COLO668 (cell line): ENCODE measurements around the gene TOGARAM1.

Source experiments
- DNase-seq: peaks from one replicate; lab custom pipeline; 2025; ENCODE audit not compliant: unreplicated experiment; lab: John Stamatoyannopoulos, UW

Gene TOGARAM1

DNA sequence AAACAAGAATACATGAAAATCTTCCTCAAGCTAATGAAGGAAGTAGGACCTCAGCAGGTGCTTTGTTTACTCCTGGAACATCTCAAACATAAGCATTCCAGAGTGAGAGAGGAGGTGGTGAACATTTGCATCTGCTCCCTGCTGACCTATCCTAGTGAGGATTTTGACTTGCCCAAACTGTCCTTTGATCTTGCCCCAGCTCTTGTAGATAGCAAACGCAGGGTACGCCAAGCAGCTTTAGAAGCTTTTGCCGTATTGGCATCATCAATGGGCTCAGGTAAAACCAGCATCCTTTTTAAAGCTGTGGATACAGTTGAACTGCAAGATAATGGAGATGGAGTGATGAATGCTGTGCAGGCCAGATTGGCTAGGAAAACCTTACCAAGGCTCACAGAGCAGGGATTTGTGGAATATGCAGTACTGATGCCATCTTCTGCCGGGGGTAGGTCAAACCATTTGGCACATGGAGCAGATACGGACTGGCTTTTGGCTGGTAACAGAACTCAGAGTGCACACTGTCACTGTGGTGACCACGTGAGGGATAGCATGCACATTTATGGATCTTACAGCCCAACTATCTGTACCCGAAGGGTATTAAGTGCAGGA is 1.9 kb downstream of the TOGARAM1 start:
- peak; percentile 31 for DNase-seq

DNA sequence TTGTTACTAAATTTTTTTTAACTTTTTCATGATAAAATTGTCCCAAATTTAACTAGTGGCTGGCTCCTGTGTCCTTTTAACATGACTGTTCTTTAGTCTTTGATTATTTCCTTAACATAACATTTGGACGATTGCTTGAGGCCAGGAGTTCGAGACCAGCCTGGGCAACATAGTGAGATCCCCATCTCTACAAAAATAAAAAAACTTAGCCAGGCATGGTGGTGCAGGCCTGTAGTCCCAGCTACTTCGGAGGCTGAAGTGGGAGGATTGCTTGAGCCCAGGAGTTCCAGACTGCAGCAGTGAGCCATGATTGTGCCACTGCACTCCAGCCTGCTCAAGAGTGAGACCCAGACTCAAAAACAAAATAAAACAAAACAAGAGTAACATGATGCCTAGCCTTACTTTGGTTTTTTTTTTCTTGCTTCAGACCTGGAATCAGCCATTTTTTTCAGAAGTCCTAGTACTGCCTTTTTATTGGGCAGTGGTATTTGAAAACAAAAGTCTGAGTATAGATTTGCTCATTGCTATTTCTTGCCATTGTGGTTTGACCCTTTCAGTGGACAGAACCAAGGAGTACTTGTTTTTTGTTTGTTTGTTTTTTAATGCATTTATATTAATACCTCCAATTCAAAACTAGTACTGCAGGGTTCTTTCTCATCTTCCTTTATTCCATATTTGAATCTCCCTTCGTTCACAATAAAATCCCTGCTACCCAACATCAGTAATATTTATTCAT is 4.8 kb downstream of the TOGARAM1 start:
- no peak for DNase-seq

DNA sequence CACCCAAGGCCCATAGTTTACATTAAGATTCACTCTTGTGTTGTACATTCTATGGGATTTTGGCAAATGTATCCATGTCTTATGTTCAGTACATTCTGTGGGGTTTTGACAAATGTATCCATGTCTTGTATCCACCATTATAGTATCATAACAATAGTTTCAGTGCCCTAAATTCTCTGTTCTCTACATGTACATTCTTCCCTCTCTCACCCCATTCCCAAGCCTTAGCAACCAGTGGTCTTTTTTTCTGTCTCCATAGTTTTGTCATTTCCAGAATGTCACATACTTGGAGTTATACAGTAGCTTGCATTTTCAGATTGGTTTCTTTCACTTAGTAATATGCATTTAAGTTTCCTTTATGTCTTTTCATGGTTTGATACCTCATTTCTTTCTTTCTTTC is 6.7 kb downstream of the TOGARAM1 start:
- no peak for DNase-seq

DNA sequence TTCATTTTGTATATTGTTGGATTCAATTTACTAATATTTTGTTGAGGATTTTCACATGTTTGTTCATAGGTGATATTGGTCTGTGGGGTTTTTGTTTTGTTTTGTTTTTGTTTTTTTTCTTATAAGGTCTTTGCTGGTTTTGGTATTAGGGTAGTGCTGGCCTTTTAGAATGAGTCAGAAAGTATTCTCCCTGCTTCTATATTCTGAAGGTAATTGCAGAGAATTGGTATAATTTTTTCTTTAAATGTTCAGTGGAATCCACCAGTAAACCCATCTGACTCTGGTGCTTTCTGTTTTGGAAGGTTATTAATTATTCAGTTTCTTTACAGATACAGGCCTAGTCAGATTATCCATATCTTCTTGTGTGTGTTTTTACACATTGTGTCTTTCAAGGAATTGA is 8.9 kb downstream of the TOGARAM1 start:
- no peak for DNase-seq

DNA sequence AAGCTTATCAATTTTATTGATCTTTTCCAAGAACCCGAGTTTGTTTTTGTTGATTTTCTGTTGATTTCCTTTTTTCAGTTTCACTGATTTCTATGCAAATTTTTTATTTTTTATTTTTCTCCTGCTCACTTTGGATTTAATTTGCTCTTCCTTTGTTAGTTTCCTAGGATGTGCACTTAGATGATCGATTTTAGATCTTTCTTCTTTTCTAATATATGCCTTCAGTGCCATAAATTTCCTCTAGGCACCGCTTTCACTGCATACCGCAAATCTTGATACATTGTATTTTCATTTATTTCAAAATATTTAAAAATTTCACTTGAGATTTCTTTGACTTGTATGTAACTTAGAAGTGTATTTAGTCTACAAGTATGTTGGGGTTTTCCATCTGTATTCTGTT is 9.5 kb downstream of the TOGARAM1 start:
- DNase-seq = no peak

DNA sequence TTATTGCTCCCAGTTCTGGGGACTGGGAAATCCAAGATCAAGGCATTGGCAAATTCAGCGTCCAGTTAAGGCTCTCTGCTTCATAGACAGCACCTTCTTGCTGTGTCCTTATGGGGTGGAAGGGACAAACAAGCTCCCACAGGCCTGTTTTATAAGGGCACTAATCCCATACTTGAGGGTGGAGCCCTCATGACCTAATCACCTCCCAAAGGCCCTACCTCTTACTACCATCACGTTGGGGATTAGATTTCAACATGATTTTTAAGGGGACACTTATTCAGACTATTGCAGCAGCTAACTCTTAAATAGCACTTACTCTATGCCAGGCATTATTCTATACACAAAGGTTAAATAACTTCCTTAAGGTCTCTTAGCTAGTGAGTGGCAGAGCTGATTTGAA is 17.3 kb downstream of the TOGARAM1 start:
- no peak for DNase-seq

DNA sequence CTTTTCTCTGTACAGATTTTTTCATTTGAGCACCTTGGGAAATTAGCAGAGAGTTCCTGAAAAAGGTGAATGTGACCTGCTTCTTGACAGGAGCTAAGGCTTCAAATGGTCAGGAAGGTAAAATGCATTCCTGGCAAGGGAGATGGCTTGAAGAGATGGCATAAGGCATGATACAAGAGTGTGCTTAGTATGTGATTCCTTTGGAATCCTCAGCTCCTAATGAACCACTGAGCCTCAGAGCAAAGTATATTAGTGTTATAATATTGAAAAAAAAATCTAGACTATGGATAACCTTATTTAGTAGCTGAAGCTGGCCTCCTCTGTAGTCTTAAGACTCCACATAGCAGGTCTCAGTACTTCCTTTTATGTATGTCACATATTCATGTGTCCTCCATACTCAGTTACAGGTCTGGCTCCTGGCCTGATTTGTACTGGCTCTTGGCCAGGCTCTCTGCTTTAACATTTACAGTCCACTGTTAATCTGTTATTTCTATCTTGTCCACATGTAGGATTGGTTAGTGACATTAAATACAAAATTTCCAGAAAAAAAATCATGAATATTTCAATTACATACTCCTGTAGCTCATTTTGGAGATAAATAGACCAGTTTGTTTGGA is 17.9 kb downstream of the TOGARAM1 start:
- no peak for DNase-seq

DNA sequence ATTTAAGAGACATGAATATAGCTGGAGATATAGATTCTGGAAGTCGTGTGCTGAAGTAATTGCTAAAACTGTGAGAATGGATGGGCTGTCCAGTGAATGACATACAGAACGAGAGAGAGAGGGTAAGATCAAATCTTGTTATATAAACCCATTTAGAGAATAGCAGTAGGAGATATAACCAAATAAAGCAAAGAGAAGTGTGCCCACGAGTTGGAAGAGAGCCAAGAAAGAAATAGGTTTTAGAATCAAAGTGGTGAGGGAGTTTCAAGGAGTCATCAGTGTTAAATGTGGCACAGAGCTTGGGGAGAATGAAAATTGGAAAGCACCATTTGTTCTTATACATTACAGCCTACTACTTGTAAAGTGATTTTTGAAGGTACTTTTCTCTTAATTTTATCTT is 19.2 kb downstream of the TOGARAM1 start:
- no peak for DNase-seq

DNA sequence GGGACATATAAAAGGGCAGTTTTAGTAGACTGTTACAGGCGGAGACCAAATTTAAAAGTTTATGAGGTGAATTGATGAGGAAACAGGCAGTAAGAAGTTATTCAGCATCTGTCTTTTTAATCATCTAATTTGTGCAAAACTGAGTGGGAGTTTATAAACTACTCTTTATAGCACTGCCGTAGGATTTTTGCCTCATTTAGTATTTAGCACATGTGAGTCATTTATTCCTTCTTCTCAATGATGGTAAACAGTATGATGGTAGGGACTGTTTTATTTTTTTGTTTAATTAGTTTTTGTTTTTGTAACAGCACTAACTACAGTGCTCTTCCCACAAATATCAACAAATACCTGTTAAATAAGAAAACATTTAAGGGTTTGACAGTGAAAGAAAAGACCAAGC is 20.6 kb downstream of the TOGARAM1 start:
- DNase-seq = no peak

DNA sequence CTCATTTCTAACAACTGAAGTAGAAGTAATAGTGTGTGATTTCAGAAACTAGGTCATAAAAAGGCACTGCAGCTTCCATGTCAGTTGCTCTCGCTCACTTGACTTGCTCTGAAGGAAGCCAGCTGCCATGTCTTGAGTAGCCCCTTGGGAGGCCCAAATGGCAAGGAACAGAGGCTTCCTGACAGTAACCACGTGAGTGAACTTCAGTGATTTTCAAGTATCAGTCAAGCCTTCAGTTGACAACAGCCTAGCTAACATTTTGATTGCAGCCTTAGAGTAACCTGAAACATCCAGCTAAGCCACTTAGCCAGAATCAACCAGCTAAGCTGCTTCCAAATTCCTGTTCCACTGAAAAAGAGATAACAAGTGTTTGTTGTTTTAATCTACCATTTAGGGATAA is 26.7 kb downstream of the TOGARAM1 start:
- no peak for DNase-seq

DNA sequence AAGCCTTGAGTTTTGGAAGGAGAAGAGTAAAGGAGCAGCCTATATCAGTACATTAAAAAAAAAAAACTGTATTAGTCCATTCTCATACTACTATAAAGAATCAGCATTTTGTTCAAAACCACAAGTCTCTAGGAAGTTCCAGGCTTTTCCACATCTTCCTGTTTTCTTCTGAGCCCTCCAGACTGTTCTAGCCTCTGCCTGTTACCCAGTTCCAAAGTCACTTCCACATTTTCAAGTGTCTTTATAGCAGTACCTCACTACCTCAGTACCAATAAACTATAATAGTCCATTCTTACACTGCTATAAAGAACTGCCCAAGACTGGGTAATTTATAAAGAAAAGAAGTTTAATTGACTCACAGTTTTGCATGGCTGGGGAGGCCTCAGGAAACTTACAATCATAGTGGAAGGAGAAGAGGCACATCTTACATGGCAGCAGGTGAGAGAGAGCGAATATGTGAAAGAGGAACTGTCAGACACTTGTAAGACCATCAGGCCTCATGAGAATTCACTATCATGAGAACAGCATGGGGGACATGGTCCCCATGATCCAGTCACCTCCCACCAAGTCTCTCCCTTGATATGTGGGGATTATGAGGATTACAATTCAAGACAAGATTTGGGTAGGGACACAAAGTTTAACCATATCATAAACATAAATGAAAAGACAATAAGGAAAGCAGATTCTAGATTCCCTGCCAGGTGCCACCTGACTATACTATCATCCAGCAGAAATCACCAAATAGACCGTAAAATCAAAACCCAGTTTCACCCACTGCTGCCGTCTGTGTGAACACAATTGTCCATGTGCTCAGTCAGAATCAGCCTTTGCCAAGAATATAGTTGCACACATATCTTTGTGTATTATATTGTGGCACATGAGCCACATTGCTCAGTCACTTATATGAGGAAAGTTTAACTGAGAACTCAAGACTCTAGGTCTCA is 27.8 kb downstream of the TOGARAM1 start:
- no peak for DNase-seq

DNA sequence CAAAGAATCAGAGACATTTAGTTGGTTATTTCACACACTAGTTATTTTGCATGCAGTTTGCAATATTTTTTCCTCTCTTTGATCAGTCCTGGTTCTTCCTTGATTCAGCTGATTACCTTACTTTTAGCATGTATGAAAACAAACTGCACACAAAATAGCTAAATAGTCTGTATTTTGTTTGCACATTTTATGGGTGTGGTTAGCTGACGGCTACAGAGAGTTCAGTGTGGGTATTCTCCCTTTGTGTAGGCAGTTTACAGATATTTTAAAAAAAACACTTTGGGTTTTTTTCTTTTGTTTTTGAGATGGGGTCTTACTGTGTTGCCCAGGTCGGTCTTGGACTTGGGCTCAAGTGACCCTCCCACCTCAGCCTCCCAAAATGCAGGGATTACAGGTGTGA is 28.5 kb downstream of the TOGARAM1 start:
- DNase-seq = no peak

DNA sequence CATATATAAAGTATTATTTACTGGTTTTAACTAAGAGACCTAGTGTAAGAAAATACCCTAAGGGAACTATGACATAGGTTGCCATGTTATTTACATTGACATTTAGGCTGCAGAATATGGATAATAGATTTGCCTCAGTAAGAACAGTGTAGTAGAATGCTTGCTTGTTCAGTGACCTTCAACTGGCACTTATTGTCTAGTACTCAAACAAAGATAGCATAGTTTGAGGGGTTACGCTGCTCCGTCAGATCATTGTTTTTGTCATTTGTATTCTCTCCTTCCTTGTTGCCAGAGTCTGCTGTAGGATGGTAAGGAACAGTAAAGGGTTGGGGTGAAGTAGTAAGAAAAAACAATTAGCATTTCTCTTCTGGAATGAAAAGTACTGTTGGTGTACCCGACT is 33.2 kb downstream of the TOGARAM1 start:
- DNase-seq = no peak

DNA sequence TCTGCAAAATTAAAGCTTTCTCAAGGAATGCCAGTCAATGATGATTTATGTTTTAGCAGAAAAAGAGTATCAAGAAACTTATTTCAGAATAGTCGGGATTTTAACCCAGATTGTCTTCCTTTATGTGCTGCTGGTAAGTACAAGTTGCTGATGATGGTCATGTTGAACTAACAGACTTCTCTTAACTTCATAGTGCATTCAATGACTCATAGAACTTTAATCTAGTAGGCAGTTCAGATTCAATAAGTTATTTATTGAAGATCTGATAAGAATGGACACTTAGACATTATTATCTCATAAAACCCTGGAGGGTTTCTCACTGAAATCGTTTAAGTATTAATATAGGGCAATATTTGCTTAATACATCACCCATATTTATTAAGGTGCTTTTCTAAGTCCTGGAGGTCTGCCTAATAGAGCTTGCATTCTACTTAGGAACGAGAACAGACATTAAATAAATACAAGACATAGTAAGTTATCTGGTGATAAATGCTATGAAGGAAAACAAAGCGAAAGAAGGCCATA is 33.8 kb downstream of the TOGARAM1 start:
- DNase-seq = no peak

DNA sequence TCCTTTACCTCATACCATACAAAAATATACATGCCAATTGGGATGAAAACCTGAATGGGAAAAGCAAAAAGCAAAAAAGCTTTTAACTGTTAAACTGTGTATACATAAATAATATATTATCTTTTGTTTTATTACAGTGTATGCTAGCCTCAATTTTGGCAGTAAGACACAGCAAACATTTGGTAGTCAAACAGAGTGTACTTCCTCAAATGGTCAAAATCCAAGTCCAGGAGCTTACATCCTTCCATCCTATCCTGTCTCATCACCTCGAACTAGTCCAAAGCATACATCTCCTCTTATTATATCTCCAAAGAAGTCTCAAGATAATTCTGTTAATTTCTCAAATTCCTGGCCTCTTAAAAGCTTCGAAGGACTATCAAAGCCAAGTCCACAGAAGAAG is 41.9 kb downstream of the TOGARAM1 start:
- DNase-seq = no peak

DNA sequence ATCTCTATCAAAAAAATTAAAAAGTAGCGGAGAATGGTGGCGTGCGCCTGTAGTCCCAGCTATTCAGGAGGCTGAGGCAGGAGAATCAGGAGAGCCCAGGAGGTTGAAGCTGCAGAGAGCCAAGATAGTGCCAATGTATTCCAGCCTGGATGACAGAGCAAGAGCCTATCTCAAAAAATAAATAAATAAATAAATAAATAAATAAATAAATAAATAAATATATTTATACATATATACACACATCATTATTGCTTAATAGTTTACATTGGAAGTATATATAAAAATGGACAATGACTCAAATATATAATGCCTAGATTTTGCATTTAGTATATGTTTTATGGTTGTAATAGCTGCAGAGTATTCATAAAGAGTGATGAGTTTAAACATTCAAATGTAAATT is 53.1 kb downstream of the TOGARAM1 start:
- DNase-seq = no peak

DNA sequence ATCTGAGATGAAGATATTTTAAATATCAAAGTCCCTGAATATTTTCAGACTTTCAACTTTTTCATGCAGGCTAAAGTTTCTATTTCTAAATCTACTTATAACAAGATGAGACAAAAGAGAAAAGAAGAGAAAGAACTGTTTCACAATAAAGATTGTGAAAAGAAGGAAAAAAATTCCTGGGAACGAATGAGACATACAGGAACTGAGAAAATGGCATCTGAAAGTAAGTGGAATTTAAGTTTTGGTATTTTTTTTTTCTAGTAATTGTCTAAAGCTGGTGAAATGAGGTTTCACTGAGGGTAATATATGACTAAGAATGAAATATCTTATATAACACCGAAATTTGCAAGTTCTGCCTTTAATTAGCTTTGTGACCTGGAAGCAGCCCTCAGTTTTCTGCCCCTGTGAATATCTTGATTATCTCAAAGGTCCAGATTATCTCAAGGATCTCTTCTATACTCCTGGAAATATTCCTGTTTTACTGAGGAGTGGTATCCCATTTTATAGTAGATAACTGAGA is 66.2 kb downstream of the TOGARAM1 start:
- DNase-seq = no peak

DNA sequence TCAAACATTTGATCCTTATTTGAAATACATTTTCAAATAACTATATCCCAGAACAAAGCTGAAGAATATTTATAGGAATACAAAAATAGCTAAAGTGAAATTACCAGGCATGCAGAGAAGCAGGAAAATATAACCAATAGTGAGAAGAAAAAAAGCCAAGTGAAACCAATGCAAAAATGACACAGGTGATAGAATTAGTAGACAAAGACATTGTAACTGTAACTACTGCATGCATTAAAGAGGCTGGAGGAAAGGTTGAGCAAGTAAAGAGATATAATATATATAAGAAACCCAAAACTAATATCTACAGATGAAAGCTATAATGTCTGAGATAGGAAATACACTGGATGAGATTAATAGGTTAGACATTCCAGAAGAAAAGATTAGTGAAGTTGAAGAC is 72.7 kb downstream of the TOGARAM1 start:
- no peak for DNase-seq

DNA sequence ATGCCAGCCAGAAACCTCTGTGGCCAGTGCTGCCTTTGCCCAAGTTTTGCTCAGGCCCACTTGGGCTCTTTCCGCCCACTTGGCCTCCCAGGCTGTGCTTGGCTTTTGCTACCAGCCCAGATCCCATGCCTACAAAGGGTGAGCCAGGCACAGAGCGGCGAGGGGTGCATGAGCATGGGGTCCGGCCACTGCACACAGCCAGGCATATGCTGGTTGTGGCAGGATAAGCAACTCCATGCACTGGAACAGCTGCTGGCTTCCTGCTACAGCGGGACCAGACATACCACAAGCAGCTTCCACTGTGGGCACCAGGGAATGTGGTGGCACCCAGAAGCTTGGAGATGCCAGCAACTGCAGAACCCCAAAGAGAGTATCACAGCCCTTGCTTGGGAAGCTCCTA is 76.3 kb downstream of the TOGARAM1 start:
- DNase-seq = no peak

DNA sequence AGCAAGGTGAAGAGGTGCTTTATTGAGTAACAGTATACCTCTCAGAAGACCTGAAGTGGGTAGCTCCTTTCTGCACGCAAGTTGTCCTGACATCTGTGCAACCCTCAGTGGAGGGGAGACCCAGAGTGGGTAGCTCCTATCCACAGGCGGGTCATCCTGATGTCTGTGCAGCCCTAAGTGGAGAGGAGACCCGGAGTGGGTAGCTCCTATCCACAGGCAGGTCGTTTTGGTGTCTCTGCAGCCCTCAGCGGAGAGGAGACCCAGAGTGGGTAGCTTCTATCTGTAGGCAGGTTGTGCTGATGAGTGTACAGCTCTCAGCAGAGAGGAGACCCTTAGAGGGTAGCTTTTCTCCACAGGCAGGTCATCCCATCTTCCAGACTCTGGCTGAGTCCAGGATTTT is 76.9 kb downstream of the TOGARAM1 start:
- no peak for DNase-seq

DNA sequence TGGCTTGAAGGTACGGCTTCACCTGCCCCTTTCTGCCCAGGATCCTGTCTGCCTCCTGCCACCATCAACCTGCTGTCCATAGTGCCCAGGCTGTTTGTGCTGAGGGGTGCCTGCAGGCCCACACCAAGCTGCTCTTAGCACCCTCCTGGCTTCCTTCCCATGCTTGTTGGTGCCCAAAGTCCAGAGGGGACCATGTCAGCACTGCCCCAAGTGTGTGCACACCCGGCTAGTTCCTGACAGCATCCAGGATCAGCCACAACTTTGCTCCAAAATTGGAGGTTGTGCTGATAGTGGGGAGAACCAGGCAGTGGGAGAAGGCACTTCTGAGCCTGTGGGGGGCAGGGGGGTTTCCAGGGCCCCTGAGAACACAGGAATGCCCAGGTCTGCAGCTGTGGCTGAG is 77.4 kb downstream of the TOGARAM1 start:
- DNase-seq = no peak
